GM18519 (cell line): ENCODE measurements around the gene BHLHE41.
A peak's percentile ranks its signal among the peaks of the same experiment; 100 is the strongest.

ENCODE experiments used
- ATAC-seq: cut with Tn5 transposase; IDR thresholded peaks from one replicate; pipeline ENCODE4 v1.9.1; 2021; ENCODE audit warnings: mild to moderate bottlenecking, moderate library complexity; ENCODE audit not compliant: unreplicated experiment, low FRiP score

The BHLHE41 gene

GRCh38 chr12:26124446-26125399, at the start of gene BHLHE41:
TSS of gene BHLHE41 (minus strand) at chr12:26125037. CDS start at chr12:26124779, 258 bp downstream.
- ATAC-seq: no peak

GRCh38 chr12:26172946-26173552, 48.2 kb upstream of the BHLHE41 start:
- no peak for ATAC-seq

- no peak for ATAC-seq
These were observed 47.7 kb upstream of the BHLHE41 start for GRCh38 chr12:26172539-26172938.

GRCh38 chr12:26172013-26172412, 47.2 kb upstream of the BHLHE41 start:
- ATAC-seq: no peak

GRCh38 chr12:26164118-26164517, 39.3 kb upstream of the BHLHE41 start:
- ATAC-seq: no peak

GRCh38 chr12:26162905-26163304, 38.1 kb upstream of the BHLHE41 start:
- peak; percentile 66 for ATAC-seq

- ATAC-seq: no peak
These were observed 37.3 kb upstream of the BHLHE41 start for GRCh38 chr12:26162174-26162573.

- ATAC-seq: no peak
These were observed 33.4 kb upstream of the BHLHE41 start for GRCh38 chr12:26158078-26158764.

- no peak for ATAC-seq
These were observed 32.2 kb upstream of the BHLHE41 start for GRCh38 chr12:26157001-26157400.

- ATAC-seq: peak; percentile 74
These were observed 31.5 kb upstream of the BHLHE41 start for GRCh38 chr12:26156201-26156871.

- ATAC-seq: no peak
These were observed 28.8 kb upstream of the BHLHE41 start for GRCh38 chr12:26153421-26154154.

GRCh38 chr12:26152507-26153102, 27.8 kb upstream of the BHLHE41 start:
- ATAC-seq: no peak

- no peak for ATAC-seq
These were observed 26.1 kb upstream of the BHLHE41 start for GRCh38 chr12:26150736-26151450.

GRCh38 chr12:26149968-26150500, 25.2 kb upstream of the BHLHE41 start:
- ATAC-seq: no peak

GRCh38 chr12:26148291-26148690, 23.5 kb upstream of the BHLHE41 start:
- ATAC-seq: no peak

- no peak for ATAC-seq
These were observed 18.5 kb upstream of the BHLHE41 start for GRCh38 chr12:26143291-26143690.

GRCh38 chr12:26138860-26139259, 14.0 kb upstream of the BHLHE41 start:
- no peak for ATAC-seq

- no peak for ATAC-seq
These were observed 11.9 kb upstream of the BHLHE41 start for GRCh38 chr12:26136688-26137087.

GRCh38 chr12:26135571-26135970, 10.7 kb upstream of the BHLHE41 start:
- ATAC-seq: no peak
